Stimulated activated naive CD8-positive, alpha-beta T cell treated with anti-CD3 and anti-CD28 coated beads, Interleukin-15, amount 100 ng/mL, for 72 hours (primary cell): ENCODE data around the gene FKBP5.
A peak's percentile ranks its signal among the peaks of the same experiment; 100 is the strongest.

Experiments used
- ATAC-seq: fragments of 150-1000 bp; cut with Tn5 transposase; 2 replicates; pipeline ENCODE4 v1.10.0; 2021; ENCODE audit warnings: mild to moderate bottlenecking, moderate library complexity
- DNase-seq, 2 donors: peaks; one replicate each; pipeline ENCODE4 v3.0.0; 2021 to 2022
- H3K27ac Mint-ChIP-seq, 2 donors: one replicate each; pipeline ENCODE4 v1.8.0; 2022; ENCODE audit warnings: mild to moderate bottlenecking in 2 of 2, mixed read lengths in 2 of 2, moderate library complexity in 2 of 2
- H3K27me3 Mint-ChIP-seq: one replicate; pipeline ENCODE4 v1.8.0; 2022; ENCODE audit warnings: mixed read lengths
- H3K4me1 Mint-ChIP-seq: one replicate; pipeline ENCODE4 v1.8.0; 2022; ENCODE audit warnings: mild to moderate bottlenecking, mixed read lengths
- H3K4me3 Mint-ChIP-seq, 2 donors: one replicate each; pipeline ENCODE4 v1.8.0; 2022; ENCODE audit warnings: mild to moderate bottlenecking in 2 of 2, mixed read lengths in 2 of 2, moderate library complexity in 1 of 2
- H3K9me3 Mint-ChIP-seq, 2 donors: one replicate each; pipeline ENCODE4 v1.8.0; 2022; ENCODE audit warnings: mixed read lengths in 2 of 2

FKBP5 gene

GRCh38 chr6:35727231-35727934 lies 38.7 kb upstream of the FKBP5 start:
- no peaks in the 10 kb centered on the region for H3K9me3 Mint-ChIP-seq
- DNase-seq (no peak), ATAC-seq (peak; percentile 9)
- H3K27me3 Mint-ChIP-seq = no peaks in the 10 kb centered on the region
- peak overlapping the region; percentile 16 to 22 for H3K27ac Mint-ChIP-seq
- H3K4me1 Mint-ChIP-seq = peaks cover 86% of the 10 kb centered on the region
- peak overlapping the region; percentile 68 to 86 for H3K4me3 Mint-ChIP-seq

- Mint-ChIP-seq H3K4me1 (peaks cover 91% of the 10 kb centered on the region), H3K4me3 (peak overlapping the region; percentile 50 to 61), H3K27me3 (no peaks in the 10 kb centered on the region), H3K9me3 (no peaks in the 10 kb centered on the region), H3K27ac (peak overlapping the region in 1 of 2 donors; percentile 45)
- ATAC-seq = peak; percentile 24
- peak in 1 of 2 donors; percentile 33 for DNase-seq
Observed at GRCh38 chr6:35725721-35726438, 37.2 kb upstream of the FKBP5 start.

- ATAC-seq = no peak
- H3K9me3 Mint-ChIP-seq = no peaks in the 10 kb centered on the region
Observed at GRCh38 chr6:35725081-35725708, 36.5 kb upstream of the FKBP5 start.

GRCh38 chr6:35724471-35724870 lies 35.8 kb upstream of the FKBP5 start:
- no peak for DNase-seq
- H3K4me3 Mint-ChIP-seq = no peak overlapping the region
- no peaks in the 10 kb centered on the region for H3K9me3 Mint-ChIP-seq
- H3K4me1 Mint-ChIP-seq = peaks cover 92% of the 10 kb centered on the region
- no peaks in the 10 kb centered on the region for H3K27me3 Mint-ChIP-seq
- no peak for ATAC-seq
- H3K27ac Mint-ChIP-seq = no peak overlapping the region

More at GRCh38 chr6:35725081-35725708, 36.5 kb upstream of the FKBP5 start:
- H3K27me3 Mint-ChIP-seq = no peaks in the 10 kb centered on the region
- H3K4me1 Mint-ChIP-seq = peaks cover 91% of the 10 kb centered on the region
- no peak for DNase-seq
- peak overlapping the region; percentile 50 to 61 for H3K4me3 Mint-ChIP-seq
- peak overlapping the region in 1 of 2 donors; percentile 32 for H3K27ac Mint-ChIP-seq

DNA sequence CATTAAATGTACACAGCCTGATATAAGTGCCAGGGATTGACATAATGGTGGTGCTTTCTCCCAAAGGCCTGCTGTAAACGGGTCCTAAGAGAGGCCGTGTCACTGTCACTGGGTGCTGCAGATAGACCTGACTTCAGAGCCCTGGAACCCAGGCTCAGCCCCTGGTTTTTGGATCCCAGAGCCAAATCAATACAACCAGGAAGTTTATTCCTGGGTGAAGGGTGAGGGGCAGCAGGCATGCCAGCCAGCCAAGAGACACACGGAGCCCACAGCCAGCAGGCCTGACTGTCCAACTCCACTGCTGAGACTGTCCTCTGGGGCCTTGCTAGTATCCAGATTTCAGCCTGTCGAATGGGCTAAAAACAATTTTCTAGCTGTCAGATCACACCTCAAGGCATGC lies 35.3 kb upstream of the FKBP5 start:
- H3K9me3 Mint-ChIP-seq = no peaks in the 10 kb centered on the region
- no peaks in the 10 kb centered on the region for H3K27me3 Mint-ChIP-seq
- DNase-seq (no peak), ATAC-seq (no peak)
- H3K4me1 Mint-ChIP-seq = peaks cover 92% of the 10 kb centered on the region
- H3K4me3 Mint-ChIP-seq = no peak overlapping the region
- no peak overlapping the region for H3K27ac Mint-ChIP-seq

GRCh38 chr6:35723587-35723986 lies 34.9 kb upstream of the FKBP5 start:
- no peaks in the 10 kb centered on the region for H3K27me3 Mint-ChIP-seq
- H3K9me3 Mint-ChIP-seq = no peaks in the 10 kb centered on the region
- ATAC-seq (no peak), DNase-seq (no peak)
- no peak overlapping the region for H3K27ac Mint-ChIP-seq
- peaks cover 92% of the 10 kb centered on the region for H3K4me1 Mint-ChIP-seq
- no peak overlapping the region for H3K4me3 Mint-ChIP-seq

GRCh38 chr6:35722121-35722761 lies 33.5 kb upstream of the FKBP5 start:
- DNase-seq (no peak), ATAC-seq (no peak)
- no peak overlapping the region for H3K4me3 Mint-ChIP-seq
- no peaks in the 10 kb centered on the region for H3K27me3 Mint-ChIP-seq
- H3K9me3 Mint-ChIP-seq = no peaks in the 10 kb centered on the region
- H3K4me1 Mint-ChIP-seq = peaks cover 93% of the 10 kb centered on the region
- peak overlapping the region in 1 of 2 donors; percentile 34 for H3K27ac Mint-ChIP-seq

- Mint-ChIP-seq H3K4me3 (peak overlapping the region; percentile 77 to 85), H3K27me3 (no peaks in the 10 kb centered on the region), H3K9me3 (no peaks in the 10 kb centered on the region), H3K27ac (peak overlapping the region; percentile 94 to 97), H3K4me1 (peaks cover 86% of the 10 kb centered on the region)
- DNase-seq = peak in 1 of 2 donors; percentile 36
- peak; percentile 60 for ATAC-seq
Observed at GRCh38 chr6:35719830-35720733, 31.4 kb upstream of the FKBP5 start.

DNA sequence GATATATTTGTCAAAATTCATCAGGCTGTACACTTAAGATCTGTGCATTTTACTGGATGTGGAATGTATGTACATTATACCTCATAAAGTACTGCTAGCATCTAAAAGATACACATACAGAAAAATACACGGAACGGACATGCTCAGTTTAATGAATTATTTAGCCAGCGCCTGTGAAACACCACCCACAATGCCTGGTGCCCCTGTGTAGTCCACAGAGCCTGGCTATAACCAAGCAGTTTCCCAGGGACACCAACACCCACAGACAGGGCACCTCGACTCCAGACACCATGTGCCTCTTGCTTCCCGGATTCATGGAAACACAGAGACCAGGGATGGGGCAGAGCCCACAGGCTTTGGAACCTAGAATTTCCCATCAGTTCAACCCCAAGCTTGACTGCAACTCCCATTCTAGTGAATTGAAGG lies 30.7 kb upstream of the FKBP5 start:
- DNase-seq = no peak
- peak overlapping the region; percentile 77 to 85 for H3K4me3 Mint-ChIP-seq
- peaks cover 79% of the 10 kb centered on the region for H3K4me1 Mint-ChIP-seq
- peak; percentile 42 for ATAC-seq
- peak overlapping the region; percentile 96 to 97 for H3K27ac Mint-ChIP-seq
- H3K27me3 Mint-ChIP-seq = no peaks in the 10 kb centered on the region
- H3K9me3 Mint-ChIP-seq = no peaks in the 10 kb centered on the region

- ATAC-seq (peak; percentile 75), DNase-seq (peak in 1 of 2 donors; percentile 52)
- peak overlapping the region; percentile 96 to 97 for H3K27ac Mint-ChIP-seq
- H3K4me1 Mint-ChIP-seq = peaks cover 75% of the 10 kb centered on the region
- H3K27me3 Mint-ChIP-seq = no peaks in the 10 kb centered on the region
- peak overlapping the region; percentile 77 to 85 for H3K4me3 Mint-ChIP-seq
- no peaks in the 10 kb centered on the region for H3K9me3 Mint-ChIP-seq
Observed at GRCh38 chr6:35718911-35719381, 30.2 kb upstream of the FKBP5 start.

DNA sequence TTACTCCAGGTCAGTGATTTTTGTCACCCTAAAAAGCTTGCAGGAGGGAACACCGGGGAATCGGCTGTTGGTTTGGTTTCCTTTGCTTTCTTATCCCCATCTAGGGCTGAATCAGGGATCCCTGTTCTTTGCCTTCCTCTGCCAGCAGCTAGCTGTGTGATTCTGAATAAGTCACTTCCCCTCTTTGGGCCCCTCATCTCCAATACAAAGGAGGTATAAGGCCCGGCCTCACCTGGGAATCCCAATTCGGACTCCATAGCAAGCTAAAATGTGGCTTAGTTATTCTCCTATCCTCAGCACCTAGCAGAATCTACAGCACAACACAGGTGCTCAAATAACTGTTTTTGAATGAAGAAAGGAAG lies 29.6 kb upstream of the FKBP5 start:
- Mint-ChIP-seq H3K9me3 (no peaks in the 10 kb centered on the region), H3K27ac (peak overlapping the region; percentile 96 to 97), H3K4me1 (peaks cover 75% of the 10 kb centered on the region), H3K27me3 (no peaks in the 10 kb centered on the region), H3K4me3 (peak overlapping the region; percentile 77 to 85)
- DNase-seq = no peak
- no peak for ATAC-seq

GRCh38 chr6:35717449-35718374 lies 29.0 kb upstream of the FKBP5 start:
- H3K4me3 Mint-ChIP-seq = peak overlapping the region; percentile 77 to 85
- H3K27me3 Mint-ChIP-seq = no peaks in the 10 kb centered on the region

DNA sequence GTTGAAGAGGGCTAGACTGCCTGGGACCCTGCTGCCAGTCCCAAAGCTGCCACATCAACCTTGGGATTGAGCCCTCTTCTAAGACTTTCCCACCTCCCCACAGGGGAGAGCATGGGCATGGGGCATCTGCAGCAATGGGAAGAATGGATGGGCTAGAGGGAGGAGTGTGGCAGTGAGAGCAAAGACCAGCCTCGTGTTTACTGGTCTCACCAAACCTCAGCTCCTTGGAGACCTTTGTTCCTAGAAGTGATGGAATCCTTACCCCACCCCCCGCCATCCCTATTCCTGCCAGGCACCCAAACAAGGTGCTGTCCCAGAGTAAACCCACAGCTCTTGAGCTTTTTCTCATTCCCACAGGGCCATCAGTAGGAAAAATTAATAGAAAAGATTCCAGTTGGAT lies 28.1 kb upstream of the FKBP5 start:
- DNase-seq = no peak
- no peak overlapping the region for H3K27ac Mint-ChIP-seq
- ATAC-seq = no peak
- H3K27me3 Mint-ChIP-seq = no peaks in the 10 kb centered on the region
- no peaks in the 10 kb centered on the region for H3K9me3 Mint-ChIP-seq
- H3K4me1 Mint-ChIP-seq = peaks cover 72% of the 10 kb centered on the region
- no peak overlapping the region for H3K4me3 Mint-ChIP-seq

More at GRCh38 chr6:35717449-35718374, 29.0 kb upstream of the FKBP5 start:
- no peaks in the 10 kb centered on the region for H3K9me3 Mint-ChIP-seq
- H3K27ac Mint-ChIP-seq = peak overlapping the region; percentile 96 to 97
- peaks cover 75% of the 10 kb centered on the region for H3K4me1 Mint-ChIP-seq
- ATAC-seq (no peak), DNase-seq (peak in 1 of 2 donors; percentile 36)
